ENCODE results near the gene PC. TPM values are rescaled to one million over a fixed set of nuclear protein-coding genes. Genes with fewer than 3 reads are reported as not detected.

Gene PC
- total and polyA plus RNA-seq, 9 donors, result 4.2 to 27.5 (median 14.7) TPM

- H3K27ac ChIP-seq, result no peak overlapping the region
- WGBS, 3 donors, result 17 to 24% (median 17%) methylated on average over 9 of the region's 9 CpGs
- intact Hi-C loops (cut with DNase I), result no loop called here
Measured at GRCh38 chr11:66981976-66982578, 23.9 kb upstream of the PC start.

GRCh38 chr11:66979336-66979980 lies 21.3 kb upstream of the PC start:
- Histone ChIP-seq H3K4me3 (no peak overlapping the region), H3K4me1 (ENCODE audit: insufficient read depth) (no peaks in the 10 kb centered on the region), H3K36me3 (no peaks in the 10 kb centered on the region), H3K27ac (no peak overlapping the region), H3K9me3 (no peaks in the 10 kb centered on the region), H3K27me3 (no peaks in the 10 kb centered on the region)
- no peak for DNase-seq
- 91 to 94% (median 92%) methylated on average over 2 of the region's 2 CpGs for WGBS, 3 donors
- intact Hi-C loops (cut with DNase I), result no loop called here
- no peak for TF ChIP-seq POLR2A (IDR thresholded peaks at IDR 0.05)
- TF ChIP-seq CTCF (IDR thresholded peaks at IDR 0.05), result no peak
- TF ChIP-seq EP300 (IDR thresholded peaks at IDR 0.05), result no peak

More at GRCh38 chr11:66981976-66982578, 23.9 kb upstream of the PC start:
- Histone ChIP-seq H3K36me3 (no peaks in the 10 kb centered on the region), H3K4me3 (no peak overlapping the region), H3K4me1 (ENCODE audit: insufficient read depth) (no peaks in the 10 kb centered on the region), H3K9me3 (no peaks in the 10 kb centered on the region), H3K27me3 (no peaks in the 10 kb centered on the region)
- DNase-seq, result peak; percentile 54 to 76 (median 62)
- TF ChIP-seq POLR2A (IDR thresholded peaks at IDR 0.05), result no peak
- no peak for TF ChIP-seq EP300 (IDR thresholded peaks at IDR 0.05)
- TF ChIP-seq CTCF (IDR thresholded peaks at IDR 0.05), result no peak

- no peak for TF ChIP-seq EP300 (IDR thresholded peaks at IDR 0.05)
- no peak for TF ChIP-seq POLR2A (IDR thresholded peaks at IDR 0.05)
- TF ChIP-seq CTCF (IDR thresholded peaks at IDR 0.05), result no peak
- DNase-seq, result no peak
- H3K4me1 ChIP-seq (ENCODE audit: insufficient read depth), result no peaks in the 10 kb centered on the region
- no peak overlapping the region for H3K27ac ChIP-seq
- H3K27me3 ChIP-seq, result no peaks in the 10 kb centered on the region
- intact Hi-C loops (cut with DNase I), result no loop called here
- H3K9me3 ChIP-seq, result no peaks in the 10 kb centered on the region
- H3K4me3 ChIP-seq, result no peak overlapping the region
- WGBS, 3 donors, result 94 to 95% (median 95%) methylated on average over 6 of the region's 6 CpGs
- H3K36me3 ChIP-seq, result no peaks in the 10 kb centered on the region
Measured at GRCh38 chr11:66978717-66979116, 20.5 kb upstream of the PC start.

GRCh38 chr11:66978229-66978628 lies 20.0 kb upstream of the PC start:
- Histone ChIP-seq H3K4me3 (no peak overlapping the region), H3K9me3 (no peaks in the 10 kb centered on the region), H3K36me3 (no peaks in the 10 kb centered on the region), H3K27me3 (no peaks in the 10 kb centered on the region), H3K27ac (no peak overlapping the region), H3K4me1 (ENCODE audit: insufficient read depth) (no peaks in the 10 kb centered on the region)
- TF ChIP-seq POLR2A (IDR thresholded peaks at IDR 0.05) (no peak), EP300 (IDR thresholded peaks at IDR 0.05) (no peak)
- DNase-seq, result no peak
- intact Hi-C loops (cut with DNase I), result no loop called here
- WGBS, 3 donors, result 94 to 97% (median 97%) methylated on average over 2 of the region's 2 CpGs

- Histone ChIP-seq H3K9me3 (no peaks in the 10 kb centered on the region), H3K27me3 (no peaks in the 10 kb centered on the region), H3K36me3 (no peaks in the 10 kb centered on the region), H3K27ac (no peak overlapping the region), H3K4me3 (no peak overlapping the region), H3K4me1 (ENCODE audit: insufficient read depth) (no peaks in the 10 kb centered on the region)
- WGBS, 3 donors, result 87 to 90% (median 87%) methylated on average over 6 of the region's 6 CpGs
- intact Hi-C loops (cut with DNase I), result no loop called here
- TF ChIP-seq CTCF (IDR thresholded peaks at IDR 0.05), result no peak
- TF ChIP-seq POLR2A (IDR thresholded peaks at IDR 0.05), result no peak
- no peak for TF ChIP-seq EP300 (IDR thresholded peaks at IDR 0.05)
- no peak for DNase-seq
Measured at GRCh38 chr11:66976925-66977324, 18.7 kb upstream of the PC start.

Measured in ovary (tissue), 9 donors.